Fibroblast of the aortic adventitia (primary cell): Measurements from ENCODE around the gene PCBP3. TPM values are rescaled to one million over a fixed set of nuclear protein-coding genes. Genes with fewer than 3 reads are reported as not detected.
A peak's percentile ranks its signal among the peaks of the same experiment; 100 is the strongest.

ENCODE experiments used
- DNase-seq: peaks from one replicate; pipeline ENCODE4 v3.0.0-alpha.2; 2010; ENCODE audit warnings: low read depth
- H3K4me3 ChIP-seq: 2 replicates; pipeline ENCODE4 v1.5.1; 2011; ENCODE audit warnings: low read depth, mild to moderate bottlenecking, control low read depth, low read length, moderate library complexity
- total RNA-seq: library from RNA; depleted of rRNA; stranded (reverse); fragments of >200 nt; gene quantifications from 2 replicates; pipeline ENCODE4 v1.2.3, GENCODE V29; 2012; ENCODE audit warnings: low replicate concordance
- TF ChIP-seq, protein P1 (sequence below): IDR thresholded peaks from 2 replicates; pipeline ENCODE4 v1.5.1; 2011; ENCODE audit warnings: mild to moderate bottlenecking, low read length, control low read depth, inconsistent platforms; ENCODE audit not compliant: insufficient read depth

The PCBP3 gene
- total RNA-seq, 1 donor, result 1.2 TPM

DNA sequence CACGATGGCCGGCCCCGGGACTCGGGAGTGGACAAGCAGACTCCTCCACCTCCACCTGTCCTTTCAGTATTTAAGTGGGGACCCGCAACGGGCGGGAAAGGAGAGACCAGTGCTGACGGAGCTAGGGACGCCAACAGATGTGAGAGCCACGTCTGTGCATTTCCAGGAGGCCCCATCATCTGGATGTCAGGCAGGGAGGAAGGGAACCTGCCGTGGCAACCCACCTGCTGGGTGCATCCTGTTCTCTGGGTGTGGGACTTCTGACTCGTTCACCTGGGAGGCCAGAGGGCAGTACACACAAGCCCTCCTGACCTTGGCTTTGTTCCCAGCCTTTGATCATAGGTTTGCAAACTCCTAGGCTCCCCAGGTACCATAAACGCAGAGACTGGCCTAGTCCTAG lies 5.6 kb upstream of the PCBP3 start:
- no peak overlapping the region for H3K4me3 ChIP-seq
- no peak for DNase-seq
- TF ChIP-seq, protein P1, sequence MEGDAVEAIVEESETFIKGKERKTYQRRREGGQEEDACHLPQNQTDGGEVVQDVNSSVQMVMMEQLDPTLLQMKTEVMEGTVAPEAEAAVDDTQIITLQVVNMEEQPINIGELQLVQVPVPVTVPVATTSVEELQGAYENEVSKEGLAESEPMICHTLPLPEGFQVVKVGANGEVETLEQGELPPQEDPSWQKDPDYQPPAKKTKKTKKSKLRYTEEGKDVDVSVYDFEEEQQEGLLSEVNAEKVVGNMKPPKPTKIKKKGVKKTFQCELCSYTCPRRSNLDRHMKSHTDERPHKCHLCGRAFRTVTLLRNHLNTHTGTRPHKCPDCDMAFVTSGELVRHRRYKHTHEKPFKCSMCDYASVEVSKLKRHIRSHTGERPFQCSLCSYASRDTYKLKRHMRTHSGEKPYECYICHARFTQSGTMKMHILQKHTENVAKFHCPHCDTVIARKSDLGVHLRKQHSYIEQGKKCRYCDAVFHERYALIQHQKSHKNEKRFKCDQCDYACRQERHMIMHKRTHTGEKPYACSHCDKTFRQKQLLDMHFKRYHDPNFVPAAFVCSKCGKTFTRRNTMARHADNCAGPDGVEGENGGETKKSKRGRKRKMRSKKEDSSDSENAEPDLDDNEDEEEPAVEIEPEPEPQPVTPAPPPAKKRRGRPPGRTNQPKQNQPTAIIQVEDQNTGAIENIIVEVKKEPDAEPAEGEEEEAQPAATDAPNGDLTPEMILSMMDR, result no peak

DNA sequence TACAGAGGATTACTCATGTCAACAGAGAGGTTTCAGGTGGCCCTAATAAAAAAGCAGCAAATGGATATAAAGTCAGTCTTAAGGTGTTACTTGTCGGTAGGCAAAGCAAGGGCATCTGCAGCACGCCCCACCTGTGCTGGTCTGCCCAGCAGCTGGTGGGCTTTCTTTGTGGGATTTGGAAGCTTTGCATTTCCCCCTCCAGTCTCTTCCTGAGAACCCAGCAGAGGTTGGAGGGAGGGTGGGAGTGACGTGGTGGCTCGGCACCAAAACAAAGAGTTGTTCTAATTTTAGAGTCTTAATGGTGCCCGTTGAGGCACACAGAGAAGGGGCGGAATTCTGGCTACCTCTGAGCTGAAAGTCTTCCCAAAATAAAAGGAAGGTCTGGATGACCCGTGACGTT lies 4.8 kb upstream of the PCBP3 start:
- no peak for DNase-seq
- TF ChIP-seq, protein P1, result no peak
- H3K4me3 ChIP-seq, result no peak overlapping the region

DNA sequence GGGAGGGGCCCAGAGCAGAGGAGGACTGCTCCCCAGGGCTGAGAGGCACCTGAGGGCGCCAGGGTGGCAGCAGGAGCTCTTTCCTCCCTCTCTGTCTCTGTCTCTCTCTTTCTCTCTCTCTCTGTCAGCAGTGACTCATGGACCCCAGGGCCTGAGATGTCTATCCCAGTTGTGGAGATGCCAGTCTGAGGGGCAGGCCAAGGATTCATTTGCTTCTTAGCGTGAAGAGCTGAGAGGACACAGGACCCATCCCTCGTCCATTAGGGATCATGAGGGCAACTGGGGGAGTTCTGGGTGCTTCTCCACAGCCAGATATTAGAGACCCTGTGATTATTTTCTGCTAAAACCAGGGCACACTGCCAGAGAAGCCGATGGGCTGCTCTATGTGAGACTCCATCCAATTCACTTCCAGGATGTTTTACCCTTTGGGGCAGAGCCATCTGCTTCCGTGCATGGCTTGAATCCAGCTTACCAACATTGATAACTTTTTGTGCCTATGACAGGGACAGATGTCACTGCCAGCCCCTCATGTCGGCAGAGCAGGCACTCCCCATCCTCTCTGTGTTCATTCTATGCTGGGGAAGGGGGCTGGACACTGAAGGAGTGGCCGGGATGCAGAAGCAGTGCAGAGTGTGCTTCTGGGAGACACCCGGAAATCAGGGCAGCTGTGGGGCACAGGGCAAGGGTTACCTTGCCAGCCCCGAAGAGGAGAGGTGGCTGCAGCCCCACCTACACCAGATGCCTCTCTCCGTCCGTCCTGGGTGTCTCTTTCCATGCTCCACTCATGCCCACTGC lies 4.1 kb upstream of the PCBP3 start:
- no peak for DNase-seq
- H3K4me3 ChIP-seq, result no peak overlapping the region
- TF ChIP-seq, protein P1, result no peak

DNA sequence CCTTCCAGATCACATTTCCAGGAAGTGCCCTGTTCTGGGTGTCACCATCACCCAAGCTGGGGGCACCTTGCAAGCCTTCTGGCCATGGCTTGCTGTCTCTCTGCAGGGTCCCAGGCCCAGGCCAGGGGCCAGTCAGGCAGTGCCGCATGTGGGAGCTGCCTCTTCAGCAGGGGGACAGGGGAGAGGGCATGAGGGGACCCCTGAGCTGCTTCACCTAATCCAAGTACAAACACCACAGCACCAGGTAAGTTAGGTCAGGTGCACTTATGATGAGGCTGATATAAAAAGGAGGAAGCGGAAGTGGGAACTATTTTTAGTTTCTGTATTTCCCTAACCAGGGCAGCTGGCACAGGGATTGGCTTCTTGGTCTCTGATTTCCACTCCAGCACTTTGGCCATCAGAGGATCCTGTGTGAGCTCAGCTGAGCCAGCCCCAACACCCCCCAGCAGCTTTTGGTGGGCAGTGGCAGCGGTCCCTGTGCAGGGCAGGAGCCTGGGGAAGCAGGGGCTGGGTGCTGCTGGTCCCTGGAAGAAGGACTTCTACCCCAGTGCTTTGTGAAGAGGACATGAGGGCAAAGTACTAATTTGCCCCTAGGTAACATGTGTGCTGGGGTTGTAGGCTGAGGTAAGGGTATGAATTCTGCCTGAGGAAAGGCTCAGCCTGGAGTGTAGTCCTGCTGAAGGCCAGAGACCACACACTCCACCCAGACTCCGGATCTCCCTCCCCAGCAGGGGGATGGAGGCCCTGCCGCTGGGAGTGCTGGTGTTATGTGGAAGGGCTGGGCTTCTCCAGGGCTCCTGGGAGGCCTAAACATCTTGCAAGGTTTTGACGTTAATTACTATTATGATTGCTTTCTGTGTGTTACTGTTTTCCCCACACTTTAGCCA lies 3.3 kb upstream of the PCBP3 start:
- no peak overlapping the region for H3K4me3 ChIP-seq
- TF ChIP-seq, protein P1, result no peak
- no peak for DNase-seq

DNA sequence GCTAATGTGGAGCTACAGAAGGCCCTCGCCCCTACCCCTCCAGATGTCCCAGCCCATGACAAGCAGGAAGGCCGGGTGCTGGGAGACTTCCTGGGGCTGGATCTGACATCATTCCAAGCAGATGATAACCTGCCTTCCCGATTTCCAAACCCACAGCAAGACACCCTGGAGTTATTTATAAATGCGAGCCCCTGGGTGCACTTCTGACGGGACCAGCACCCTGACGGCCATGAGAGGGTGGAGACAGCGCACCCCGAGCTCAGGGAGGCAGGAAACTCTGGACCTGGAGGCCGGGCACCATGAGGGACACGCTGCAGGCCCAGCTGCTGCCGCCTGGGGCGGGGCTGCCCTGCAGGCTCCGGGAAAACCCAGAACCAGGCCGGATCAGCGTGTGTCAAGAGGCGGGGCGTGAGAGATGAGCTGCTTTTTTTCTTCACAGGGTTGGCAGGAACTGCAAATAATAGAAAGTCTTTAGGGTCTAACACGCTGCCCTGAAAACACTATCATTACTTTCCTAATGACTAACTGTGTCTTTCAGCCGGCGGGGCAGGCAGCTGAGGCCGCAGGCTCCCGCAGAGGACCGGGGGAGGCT lies 2.5 kb upstream of the PCBP3 start:
- peak; percentile 38 for DNase-seq
- H3K4me3 ChIP-seq, result no peak overlapping the region
- TF ChIP-seq, protein P1, result peak; percentile 32

DNA sequence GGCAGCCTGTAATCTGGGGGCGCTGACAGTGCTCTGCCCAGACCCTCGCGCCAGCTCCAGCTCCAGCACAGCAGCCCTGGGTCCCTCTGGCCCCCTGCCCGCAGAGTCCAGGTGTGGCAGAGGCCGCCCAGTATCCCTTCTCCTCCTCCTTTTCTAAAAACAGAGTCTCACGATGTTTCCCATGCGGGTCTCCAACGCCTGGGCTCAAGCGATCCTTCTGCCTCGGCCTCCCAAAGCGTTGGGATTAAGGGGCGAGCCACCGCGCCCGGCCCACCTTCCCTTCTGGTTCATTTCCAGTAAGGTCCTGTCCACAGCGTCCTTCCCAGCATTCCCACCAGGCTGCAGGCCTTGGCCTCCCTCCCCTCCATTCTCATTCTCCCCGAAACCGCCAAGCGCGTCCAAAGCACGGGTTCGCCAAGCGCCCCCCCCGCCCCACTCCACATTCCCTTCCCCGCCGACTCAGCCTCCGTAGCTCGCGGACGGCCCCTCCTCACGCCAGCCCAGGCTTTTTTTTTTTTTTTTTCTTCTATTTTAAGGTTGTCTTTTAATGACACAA lies 2.0 kb upstream of the PCBP3 start:
- no peak for DNase-seq
- TF ChIP-seq, protein P1, result no peak
- no peak overlapping the region for H3K4me3 ChIP-seq
